OCI-LY3 (cell line): ENCODE results near the gene ERAL1.

Experiments used
- H2AFZ ChIP-seq: fragments of 200-600, 300-600 bp; shearing (Covaris generic); 2 replicates; pipeline ENCODE4 v1.6.0; 2014; ENCODE audit warnings: antibody characterized with exemption, low read depth, low read length
- H3K27ac ChIP-seq: fragments of 200-600, 300-600 bp; sonication (generic); 2 replicates; pipeline ENCODE4 v1.5.1; 2014; ENCODE audit warnings: mild to moderate bottlenecking, low read length, moderate library complexity, mixed read lengths
- H3K27me3 ChIP-seq: fragments of 200-600, 300-600 bp; sonication (generic); 2 replicates; pipeline ENCODE4 v1.6.1; 2014; ENCODE audit warnings: low read depth, low read length, mixed read lengths
- H3K36me3 ChIP-seq: fragments of 200-600, 300-600 bp; sonication (generic); replicated peaks from 2 replicates; pipeline ENCODE3; 2014; ENCODE audit warnings: low read depth, low read length, mixed read lengths
- H3K4me1 ChIP-seq: fragments of 300-600, 200-600 bp; sonication (generic); 2 replicates; pipeline ENCODE4 v1.6.1; 2014; ENCODE audit warnings: low read length, mixed read lengths
- H3K4me2 ChIP-seq: fragments of 200-600, 300-600 bp; sonication (generic); 2 replicates; pipeline ENCODE4 v1.6.1; 2014; ENCODE audit warnings: low read length, mixed read lengths
- H3K4me3 ChIP-seq: fragments of 300-600, 200-600 bp; sonication (generic); 2 replicates; pipeline ENCODE4 v1.5.1; 2014; ENCODE audit warnings: antibody characterized with exemption, mild to moderate bottlenecking, low read length, moderate library complexity
- H3K79me2 ChIP-seq: fragments of 300-600, 200-600 bp; shearing (Covaris generic); 2 replicates; pipeline ENCODE4 v1.6.1; 2014; ENCODE audit warnings: mild to moderate bottlenecking, low read length, mixed read lengths
- H3K9ac ChIP-seq: fragments of 300-600, 200-600 bp; shearing (Covaris generic); 2 replicates; pipeline ENCODE4 v1.6.0; 2014; ENCODE audit warnings: mild to moderate bottlenecking, low read length, moderate library complexity
- H3K9me3 ChIP-seq: fragments of 200-600, 300-600 bp; shearing (Covaris generic); 2 replicates; pipeline ENCODE4 v1.6.1; 2014; ENCODE audit warnings: low read length, mixed read lengths; ENCODE audit not compliant: insufficient read depth
- H4K20me1 ChIP-seq: fragments of 200-600, 300-600 bp; sonication (generic); 2 replicates; pipeline ENCODE4 v1.6.1; 2016; ENCODE audit warnings: low read length, mixed read lengths; ENCODE audit not compliant: insufficient read depth
- EZH2phosphoT487 ChIP-seq: fragments of 200-600 bp; shearing (Covaris generic); IDR thresholded peaks from 2 replicates; pipeline ENCODE4 v1.6.1; 2018; ENCODE audit warnings: antibody characterized with exemption, mixed run types, low read depth
- TF ChIP-seq, protein P1 (sequence below): fragments of 200-600, 300-600 bp; sonication (generic); IDR thresholded peaks from 2 replicates; pipeline ENCODE4 v1.5.1; 2014; ENCODE audit warnings: antibody characterized with exemption, low read length, low read depth

ERAL1 gene

DNA sequence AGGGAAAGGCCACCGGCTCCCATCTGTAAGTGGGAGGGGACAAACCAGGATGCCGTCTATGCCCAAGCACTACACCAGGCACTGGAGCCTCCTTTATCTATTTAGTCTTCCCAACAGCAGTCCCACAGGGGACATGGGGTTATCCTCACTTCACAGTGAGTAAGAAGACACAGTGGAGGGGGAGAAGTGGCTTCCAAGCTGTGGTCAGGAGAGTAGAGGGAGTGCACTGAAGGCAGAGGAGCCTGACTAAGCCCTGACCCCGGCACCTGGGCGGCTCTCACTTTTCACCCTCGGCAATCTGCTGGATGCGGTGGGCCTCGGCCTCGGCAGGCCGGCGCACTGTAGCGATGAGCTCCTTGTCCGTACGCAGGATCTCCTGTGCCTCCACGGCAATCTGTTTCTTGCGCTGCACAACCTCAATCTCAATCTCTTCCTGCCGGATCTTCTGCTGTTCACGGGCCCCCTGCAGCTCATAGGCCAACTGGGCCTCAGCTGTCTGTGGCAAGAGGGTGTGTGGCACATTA is 26.8 kb downstream of the ERAL1 start:
- H3K4me1 ChIP-seq, result 0 out of 2 replicates have a peak, but pooled peaks cover under 1% of the 10 kb centered on the region
- H4K20me1 ChIP-seq, result no peaks in the 10 kb centered on the region
- H3K36me3 ChIP-seq, result peaks cover 31% of the 10 kb centered on the region

DNA sequence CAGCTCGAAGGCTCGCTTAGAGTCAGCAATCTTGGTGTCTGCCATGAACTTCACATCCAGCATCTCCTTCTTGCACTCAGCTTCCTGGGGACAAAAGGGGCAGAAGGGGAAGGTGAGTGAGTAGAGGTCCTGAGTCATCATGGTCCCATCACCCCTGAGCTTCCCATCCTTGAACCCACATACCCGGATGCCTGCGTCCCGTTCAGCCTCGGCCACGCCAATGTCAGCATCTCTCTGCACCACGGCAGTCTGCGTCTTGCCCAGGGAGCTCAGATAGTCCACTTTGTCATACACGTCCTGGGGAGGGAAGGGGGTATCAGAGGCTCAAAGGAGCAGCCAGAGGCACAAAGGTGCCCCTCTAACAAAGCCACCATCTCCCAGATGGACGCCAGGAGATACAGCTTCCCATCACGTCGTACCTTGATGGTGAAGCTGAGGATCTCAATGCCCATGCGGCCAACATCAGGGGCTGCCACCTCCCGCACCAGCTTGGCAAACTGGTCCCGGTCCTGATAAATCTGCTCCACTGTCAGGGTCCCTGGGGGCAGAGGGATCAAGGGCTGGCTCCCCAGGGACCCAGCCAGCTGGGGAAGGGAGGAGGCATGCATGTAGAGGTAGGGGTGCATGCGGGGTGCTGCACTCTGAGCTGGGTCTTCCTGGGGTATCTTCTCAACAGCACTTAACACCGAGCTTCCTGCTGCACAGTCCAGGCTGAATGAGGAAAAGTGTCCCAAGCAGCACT is 27.5 kb downstream of the ERAL1 start:
- Histone ChIP-seq H3K79me2 (no peaks in the 10 kb centered on the region), H3K4me3 (no peak overlapping the region), H3K9ac (no peak overlapping the region), H3K4me1 (peaks cover 6% of the 10 kb centered on the region), H3K36me3 (peaks cover 31% of the 10 kb centered on the region), H3K4me2 (no peak overlapping the region), H4K20me1 (no peaks in the 10 kb centered on the region), H3K9me3 (no peaks in the 10 kb centered on the region), H3K27me3 (no peaks in the 10 kb centered on the region), H2AFZ (no peak overlapping the region), H3K27ac (no peak overlapping the region)
- TF ChIP-seq EZH2phosphoT487, result no peak
- TF ChIP-seq, protein P1, sequence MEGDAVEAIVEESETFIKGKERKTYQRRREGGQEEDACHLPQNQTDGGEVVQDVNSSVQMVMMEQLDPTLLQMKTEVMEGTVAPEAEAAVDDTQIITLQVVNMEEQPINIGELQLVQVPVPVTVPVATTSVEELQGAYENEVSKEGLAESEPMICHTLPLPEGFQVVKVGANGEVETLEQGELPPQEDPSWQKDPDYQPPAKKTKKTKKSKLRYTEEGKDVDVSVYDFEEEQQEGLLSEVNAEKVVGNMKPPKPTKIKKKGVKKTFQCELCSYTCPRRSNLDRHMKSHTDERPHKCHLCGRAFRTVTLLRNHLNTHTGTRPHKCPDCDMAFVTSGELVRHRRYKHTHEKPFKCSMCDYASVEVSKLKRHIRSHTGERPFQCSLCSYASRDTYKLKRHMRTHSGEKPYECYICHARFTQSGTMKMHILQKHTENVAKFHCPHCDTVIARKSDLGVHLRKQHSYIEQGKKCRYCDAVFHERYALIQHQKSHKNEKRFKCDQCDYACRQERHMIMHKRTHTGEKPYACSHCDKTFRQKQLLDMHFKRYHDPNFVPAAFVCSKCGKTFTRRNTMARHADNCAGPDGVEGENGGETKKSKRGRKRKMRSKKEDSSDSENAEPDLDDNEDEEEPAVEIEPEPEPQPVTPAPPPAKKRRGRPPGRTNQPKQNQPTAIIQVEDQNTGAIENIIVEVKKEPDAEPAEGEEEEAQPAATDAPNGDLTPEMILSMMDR, result no peak

More for the DNA sequence above, 26.8 kb downstream of the ERAL1 start:
- Histone ChIP-seq H3K9ac (no peak overlapping the region), H3K79me2 (no peaks in the 10 kb centered on the region), H3K9me3 (no peaks in the 10 kb centered on the region), H3K4me3 (no peak overlapping the region), H3K4me2 (no peak overlapping the region), H3K27ac (no peak overlapping the region), H3K27me3 (no peaks in the 10 kb centered on the region), H2AFZ (no peak overlapping the region)
- no peak for TF ChIP-seq EZH2phosphoT487
- TF ChIP-seq, protein P1, result no peak

DNA sequence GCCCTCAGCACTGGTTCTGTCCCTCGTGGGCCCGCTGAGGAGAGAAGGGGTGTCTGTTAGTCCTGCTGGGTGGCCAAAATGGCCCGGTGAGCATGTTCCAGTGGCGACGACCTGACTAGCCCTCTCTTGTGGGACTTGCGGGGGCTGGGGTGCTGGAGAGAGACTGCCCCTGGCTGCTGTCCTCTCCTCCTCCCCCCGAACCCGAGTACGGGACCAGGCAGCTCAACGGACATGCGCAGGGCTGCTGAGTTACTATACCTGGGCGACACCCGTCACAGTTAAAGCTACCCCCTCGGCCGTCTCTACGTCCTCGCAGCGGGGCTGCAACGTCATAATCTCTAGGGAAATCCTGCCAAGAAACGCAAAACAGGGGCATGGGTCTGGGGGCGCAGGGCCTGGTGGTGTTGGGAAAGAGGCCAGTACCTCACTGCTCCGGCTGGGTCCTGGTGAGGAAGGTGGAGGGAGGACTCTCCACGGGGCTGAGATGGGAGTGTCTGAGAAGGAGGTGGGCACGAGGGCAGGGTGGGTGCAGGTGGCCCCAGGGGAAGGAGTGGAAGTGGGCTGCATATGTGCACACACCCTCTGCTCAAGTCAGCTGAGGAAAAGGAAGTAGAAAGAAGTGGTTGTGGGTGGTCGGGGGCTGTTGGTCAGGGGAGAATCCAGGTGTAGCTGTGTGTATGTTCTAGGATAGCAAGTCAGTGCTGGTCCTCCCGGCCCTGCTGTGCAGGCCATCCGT is 29.3 kb downstream of the ERAL1 start:
- Histone ChIP-seq H3K4me2 (no peak overlapping the region), H3K4me1 (peaks cover 24% of the 10 kb centered on the region), H4K20me1 (no peaks in the 10 kb centered on the region), H3K79me2 (no peaks in the 10 kb centered on the region), H3K27me3 (no peaks in the 10 kb centered on the region), H3K4me3 (no peak overlapping the region), H3K27ac (no peak overlapping the region), H3K36me3 (peaks cover 25% of the 10 kb centered on the region), H3K9me3 (no peaks in the 10 kb centered on the region), H2AFZ (no peak overlapping the region), H3K9ac (no peak overlapping the region)
- no peak for TF ChIP-seq EZH2phosphoT487
- TF ChIP-seq, protein P1, result no peak

DNA sequence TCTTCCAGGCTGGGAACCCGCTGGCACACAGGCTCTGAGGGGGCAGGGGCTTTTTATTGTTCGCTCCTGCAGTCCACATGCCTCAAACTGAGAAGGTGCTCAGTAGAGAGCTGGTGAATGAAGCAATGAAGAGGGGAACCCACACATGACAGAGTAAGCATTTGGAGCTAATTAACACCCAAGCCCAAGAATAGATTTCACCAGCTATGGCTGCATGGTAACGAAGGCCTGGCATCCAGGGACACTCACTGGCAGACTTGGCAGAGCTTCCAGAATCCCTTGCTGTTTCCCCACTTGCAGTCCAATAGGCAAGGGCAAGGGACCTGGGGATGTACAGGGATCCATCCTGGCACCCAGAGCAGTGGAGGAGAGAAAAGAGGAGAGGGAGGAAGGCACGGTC is 30.5 kb downstream of the ERAL1 start:
- Histone ChIP-seq H4K20me1 (no peaks in the 10 kb centered on the region), H3K27me3 (no peaks in the 10 kb centered on the region), H3K4me2 (no peak overlapping the region), H3K9ac (no peak overlapping the region), H2AFZ (no peak overlapping the region), H3K4me1 (peaks cover 33% of the 10 kb centered on the region), H3K4me3 (no peak overlapping the region), H3K27ac (no peak overlapping the region), H3K36me3 (peaks cover 23% of the 10 kb centered on the region), H3K9me3 (no peaks in the 10 kb centered on the region), H3K79me2 (no peaks in the 10 kb centered on the region)
- no peak for TF ChIP-seq EZH2phosphoT487
- TF ChIP-seq, protein P1, result no peak
